Lower leg skin (tissue), 4 donors: Measurements from ENCODE around the gene ANTXR1. TPM values are rescaled to one million over a fixed set of nuclear protein-coding genes. Genes with fewer than 3 reads are reported as not detected.
A peak's percentile ranks its signal among the peaks of the same experiment; 100 is the strongest.
"Not testable (repeated sequence)": the region's sequence is repeated elsewhere in the genome, so short reads cannot be mapped to it uniquely, and the experiment has no call there.

Experiments used
- DNase-seq, 2 donors: peaks; one replicate each; pipeline ENCODE4 v3.0.0-alpha.2; 2019; ENCODE audit warnings: low spot score in 2 of 2
- H3K4me3 ChIP-seq: fragments of 200-600 bp; sonication (generic); 2 replicates; pipeline ENCODE4 v1.5.1; 2017; ENCODE audit warnings: mild to moderate bottlenecking, low read depth; ENCODE audit not compliant: poor library complexity, severe bottlenecking
- POLR2A ChIP-seq, 2 donors: fragments of 450-650 bp; IDR thresholded peaks; one replicate each; pipeline ENCODE4 v1.6.1; 2016 to 2017; ENCODE audit warnings: antibody characterized with exemption in 2 of 2, mild to moderate bottlenecking in 1 of 2, moderate library complexity in 1 of 2
- WGBS, 2 donors: methylation state at CpG; one replicate each; pipeline ENCODE4 v1.1.5; 2018; 5-methylcytosine and 5-hydroxymethylcytosine counted together
- intact Hi-C: fragments of 100-400 bp; cut with DNase I; formaldehyde crosslinking; loops from one replicate; pipeline ENCODE4 v1.15.0; 2023; ENCODE audit warnings: low total_unique reads
- total RNA-seq, 4 donors: library from RNA; depleted of rRNA; stranded (reverse); fragments of >200 nt; gene quantifications; one replicate each; pipeline ENCODE4 v1.1.0, GENCODE V29; 2016
- TF ChIP-seq, protein P1 (sequence below), 3 donors: fragments of 450-650 bp; IDR thresholded peaks; one replicate each; pipeline ENCODE4 v1.5.1; 2016; ENCODE audit warnings: antibody characterized with exemption in 3 of 3, mild to moderate bottlenecking in 3 of 3, moderate library complexity in 2 of 3

ANTXR1 gene
- total RNA-seq, 4 donors from 2014 or later, result 43.3 to 56.7 (median 52.7) TPM

DNA sequence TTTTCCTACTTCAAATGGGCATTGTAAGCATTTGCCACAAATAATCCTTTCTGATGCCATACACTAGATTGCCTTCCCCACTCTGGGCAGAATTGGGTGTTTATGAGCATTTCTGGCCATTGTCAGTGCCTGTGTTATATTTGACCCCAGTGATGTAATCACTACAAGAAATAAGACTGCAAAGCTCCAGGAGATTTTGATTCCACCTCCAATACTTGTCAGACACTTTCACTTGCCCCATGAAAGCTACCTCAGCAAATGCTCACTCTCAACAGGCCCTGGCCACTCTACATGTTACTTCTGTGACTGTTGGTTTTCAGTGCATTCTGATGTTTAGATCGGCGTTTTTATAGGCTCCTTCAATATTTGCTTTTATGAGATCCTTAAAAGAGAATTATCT is 239.0 kb downstream of the ANTXR1 start:
- H3K4me3 ChIP-seq, result no peak overlapping the region
- intact Hi-C loops, result no loop called here
- TF ChIP-seq, protein P1, sequence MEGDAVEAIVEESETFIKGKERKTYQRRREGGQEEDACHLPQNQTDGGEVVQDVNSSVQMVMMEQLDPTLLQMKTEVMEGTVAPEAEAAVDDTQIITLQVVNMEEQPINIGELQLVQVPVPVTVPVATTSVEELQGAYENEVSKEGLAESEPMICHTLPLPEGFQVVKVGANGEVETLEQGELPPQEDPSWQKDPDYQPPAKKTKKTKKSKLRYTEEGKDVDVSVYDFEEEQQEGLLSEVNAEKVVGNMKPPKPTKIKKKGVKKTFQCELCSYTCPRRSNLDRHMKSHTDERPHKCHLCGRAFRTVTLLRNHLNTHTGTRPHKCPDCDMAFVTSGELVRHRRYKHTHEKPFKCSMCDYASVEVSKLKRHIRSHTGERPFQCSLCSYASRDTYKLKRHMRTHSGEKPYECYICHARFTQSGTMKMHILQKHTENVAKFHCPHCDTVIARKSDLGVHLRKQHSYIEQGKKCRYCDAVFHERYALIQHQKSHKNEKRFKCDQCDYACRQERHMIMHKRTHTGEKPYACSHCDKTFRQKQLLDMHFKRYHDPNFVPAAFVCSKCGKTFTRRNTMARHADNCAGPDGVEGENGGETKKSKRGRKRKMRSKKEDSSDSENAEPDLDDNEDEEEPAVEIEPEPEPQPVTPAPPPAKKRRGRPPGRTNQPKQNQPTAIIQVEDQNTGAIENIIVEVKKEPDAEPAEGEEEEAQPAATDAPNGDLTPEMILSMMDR (IDR thresholded peaks at IDR 0.05), result no peak
- TF ChIP-seq POLR2A (IDR thresholded peaks at IDR 0.05), result no peak
- no peak for DNase-seq
- 62 to 73% methylated on average over 2 of the region's 2 CpGs for WGBS, 2 donors

DNA sequence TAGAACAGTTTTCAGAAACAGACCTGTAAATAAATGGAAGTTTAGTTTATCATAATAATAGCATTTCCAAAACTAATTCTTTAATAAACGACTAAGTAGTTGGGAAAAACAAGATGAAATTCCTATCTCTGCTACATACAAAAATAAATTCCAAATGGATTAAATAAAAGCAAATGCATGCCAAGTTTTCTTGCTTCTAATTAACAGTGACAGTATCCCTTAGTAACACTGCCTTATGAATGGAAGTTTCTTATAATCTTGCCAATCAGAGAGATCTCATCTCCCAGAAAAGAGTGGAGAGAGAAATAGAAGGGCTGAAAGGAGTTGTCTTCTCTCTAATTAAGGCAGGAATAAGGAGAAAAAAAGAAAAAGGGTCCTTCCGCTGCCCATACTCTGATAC is 240.1 kb downstream of the ANTXR1 start:
- WGBS, 2 donors, result 21 to 36% methylated on average over 2 of the region's 2 CpGs
- H3K4me3 ChIP-seq, result no peak overlapping the region
- intact Hi-C loops, result no loop called here
- no peak for DNase-seq
- TF ChIP-seq, protein P1 (IDR thresholded peaks at IDR 0.05), result no peak
- TF ChIP-seq POLR2A (IDR thresholded peaks at IDR 0.05), result no peak

DNA sequence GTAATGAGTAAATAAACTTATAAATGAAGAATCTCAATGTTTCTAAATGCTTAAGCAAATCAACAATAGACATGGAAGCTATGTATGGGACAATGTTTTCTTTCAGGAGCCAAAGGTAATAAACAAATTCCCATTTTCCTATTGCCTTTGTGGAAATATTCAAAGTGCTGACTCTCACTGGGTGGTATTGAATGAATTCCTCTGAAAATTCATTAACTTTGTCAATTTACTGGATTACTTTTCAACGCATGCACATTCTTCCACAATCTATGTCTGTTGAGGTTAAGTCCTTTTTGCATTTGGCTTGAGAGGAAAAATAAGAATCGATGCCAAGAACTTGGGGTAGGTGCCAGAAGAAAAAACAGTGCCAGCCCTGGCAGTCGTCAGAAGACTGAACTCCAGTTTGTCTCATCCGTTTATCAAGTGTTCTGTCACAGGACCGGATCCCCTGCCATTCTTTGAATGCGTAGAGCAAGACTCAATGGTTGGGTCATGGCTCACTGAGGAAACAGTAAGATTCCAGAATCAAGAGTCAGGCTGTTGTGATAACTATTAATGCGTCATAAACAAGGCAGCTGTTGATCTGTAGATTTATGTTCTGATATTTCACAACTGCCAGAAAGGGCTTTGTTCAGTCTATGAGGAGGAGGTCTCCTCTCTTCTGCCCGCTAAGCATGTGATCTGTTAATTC is 240.8 kb downstream of the ANTXR1 start:
- peak; percentile 80 to 88 for DNase-seq

DNA sequence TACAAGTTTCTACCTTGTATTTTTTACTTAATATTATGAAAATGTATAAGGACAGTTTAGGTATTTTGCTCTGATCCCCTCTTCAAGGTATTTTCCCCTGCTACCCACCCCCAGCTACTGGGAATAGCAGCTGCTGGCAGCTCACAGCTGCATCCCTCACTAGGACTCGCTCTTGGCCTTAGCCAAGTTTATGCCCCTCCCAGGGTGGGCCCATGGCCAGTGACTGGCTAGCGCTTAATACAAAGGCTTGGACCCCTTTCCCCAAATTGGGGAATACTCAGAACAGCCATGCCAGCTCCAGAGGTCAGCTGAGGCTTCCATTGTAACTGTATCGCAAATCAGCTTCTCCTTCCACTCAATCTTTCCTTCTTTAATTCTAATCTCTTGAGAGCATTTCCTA is 242.8 kb downstream of the ANTXR1 start:
- H3K4me3 ChIP-seq, result no peak overlapping the region
- DNase-seq, result peak in 1 of 2 donors; percentile 79
- intact Hi-C loops, result no loop called here
- WGBS, 2 donors, result 68 to 80% methylated on average over 3 of the region's 3 CpGs
- no peak for TF ChIP-seq POLR2A (IDR thresholded peaks at IDR 0.05)

More for the DNA sequence above, 240.8 kb downstream of the ANTXR1 start:
- H3K4me3 ChIP-seq, result no peak overlapping the region
- TF ChIP-seq POLR2A (IDR thresholded peaks at IDR 0.05), result no peak
- TF ChIP-seq, protein P1 (IDR thresholded peaks at IDR 0.05), result no peak
- WGBS, 2 donors, result 25% methylated on average over 8 of the region's 8 CpGs
- intact Hi-C loops, result no loop called here

DNA sequence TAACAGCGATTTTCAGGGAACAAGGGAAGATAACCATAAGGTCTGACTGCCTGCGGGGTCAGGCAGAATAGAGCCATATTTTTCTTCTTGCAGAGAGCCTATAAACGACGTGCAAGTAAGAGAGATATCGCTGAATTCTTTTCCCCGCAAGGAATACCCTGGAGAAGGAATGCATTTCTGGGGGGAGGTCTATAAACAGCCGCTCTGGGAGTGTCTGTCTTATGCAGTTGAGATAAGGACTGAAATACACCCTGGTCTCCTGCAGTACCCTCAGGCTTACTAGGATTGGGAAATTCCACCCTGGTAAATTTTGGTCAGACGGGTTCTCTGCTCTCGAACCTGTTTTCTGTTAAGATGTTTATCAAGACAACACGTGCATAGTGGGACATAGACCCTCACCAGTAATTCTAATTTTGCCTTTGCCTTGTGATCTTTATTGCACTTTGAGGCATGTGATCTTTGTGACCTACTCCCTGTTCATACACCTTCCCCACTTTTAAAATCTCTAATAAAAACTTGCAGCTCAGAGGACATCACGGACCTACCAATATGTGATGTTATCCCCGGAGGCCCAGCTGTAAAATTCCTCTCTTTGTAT is 247.1 kb downstream of the ANTXR1 start:
- intact Hi-C loops, H3K4me3 ChIP-seq, DNase-seq: not testable (repeated sequence)
- 83 to 87% methylated on average over 12 of the region's 12 CpGs for WGBS, 2 donors

DNA sequence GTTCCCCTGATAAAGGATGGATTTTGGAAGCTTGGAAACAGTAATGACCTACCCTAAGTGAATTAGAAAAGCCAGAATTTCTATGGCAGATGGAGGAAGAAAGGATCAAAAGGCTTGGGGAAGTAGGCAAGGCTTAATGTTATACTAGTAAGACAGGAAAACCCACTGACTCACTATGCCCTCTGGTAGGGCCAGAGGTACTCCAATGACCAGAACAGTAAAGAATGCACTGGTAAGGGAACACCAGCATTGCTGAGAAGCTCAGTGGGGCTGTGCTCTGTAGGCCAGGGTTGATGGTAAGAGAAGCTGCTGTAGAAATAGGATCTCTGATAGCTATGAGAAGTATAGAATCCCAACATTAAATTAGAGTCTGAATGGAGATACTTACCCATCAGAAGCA is 247.7 kb downstream of the ANTXR1 start:
- H3K4me3 ChIP-seq, result no peak overlapping the region
- no peak for DNase-seq
- TF ChIP-seq, protein P1 (IDR thresholded peaks at IDR 0.05), result no peak
- TF ChIP-seq POLR2A (IDR thresholded peaks at IDR 0.05), result no peak
- intact Hi-C loops, result no loop called here

DNA sequence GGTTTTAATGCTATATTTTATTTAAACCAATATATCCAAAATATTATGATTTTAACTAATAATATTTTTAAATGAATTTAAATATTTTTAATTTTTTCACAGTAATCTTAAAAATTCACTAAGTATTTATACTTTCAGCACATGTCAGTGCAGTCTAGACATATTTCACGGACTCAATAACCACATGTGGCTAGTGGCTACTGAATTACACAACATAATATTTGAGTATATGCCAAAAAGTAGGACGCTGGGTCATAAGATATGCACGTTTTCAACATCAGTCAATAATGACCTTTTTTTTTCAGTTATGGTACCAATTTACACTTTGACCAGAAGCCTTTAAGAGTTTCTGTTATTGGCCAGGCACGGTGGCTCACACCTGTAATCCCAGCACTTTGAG is 256.4 kb downstream of the ANTXR1 start:
- intact Hi-C loops, result no loop called here
- H3K4me3 ChIP-seq, result no peak overlapping the region
- DNase-seq, result no peak
- 82 to 83% methylated on average over 4 of the region's 4 CpGs for WGBS, 2 donors
- TF ChIP-seq POLR2A (IDR thresholded peaks at IDR 0.05), result no peak
- TF ChIP-seq, protein P1 (IDR thresholded peaks at IDR 0.05), result no peak
